ENCODE results near the gene SYCP2.
"Not testable (repeated sequence)": the region's sequence is repeated elsewhere in the genome, so short reads cannot be mapped to it uniquely, and the experiment has no call there.

SYCP2 gene

GRCh38 chr20:59891581-59891980 is 41.9 kb downstream of the SYCP2 start:
- no peak for DNase-seq

DNA sequence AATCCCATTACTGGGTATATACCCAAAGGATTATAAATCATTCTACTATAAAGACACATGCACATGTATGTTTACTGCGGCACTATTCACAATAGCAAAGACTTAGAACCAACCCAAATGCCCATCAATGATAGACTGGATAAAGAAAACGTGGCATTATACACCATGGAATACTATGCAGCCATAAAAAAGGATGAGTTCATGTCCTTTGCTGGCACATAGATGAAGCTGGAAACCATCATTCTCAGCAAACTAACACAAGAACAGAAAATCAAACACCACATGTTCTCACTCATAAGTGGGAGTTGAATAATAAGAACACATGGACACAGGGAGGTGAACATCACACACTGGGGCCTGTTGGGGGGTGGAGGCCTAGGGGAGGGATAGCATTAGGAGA is 43.4 kb downstream of the SYCP2 start:
- not testable (repeated sequence) for DNase-seq

GRCh38 chr20:59888050-59888449 is 45.4 kb downstream of the SYCP2 start:
- no peak for DNase-seq

DNA sequence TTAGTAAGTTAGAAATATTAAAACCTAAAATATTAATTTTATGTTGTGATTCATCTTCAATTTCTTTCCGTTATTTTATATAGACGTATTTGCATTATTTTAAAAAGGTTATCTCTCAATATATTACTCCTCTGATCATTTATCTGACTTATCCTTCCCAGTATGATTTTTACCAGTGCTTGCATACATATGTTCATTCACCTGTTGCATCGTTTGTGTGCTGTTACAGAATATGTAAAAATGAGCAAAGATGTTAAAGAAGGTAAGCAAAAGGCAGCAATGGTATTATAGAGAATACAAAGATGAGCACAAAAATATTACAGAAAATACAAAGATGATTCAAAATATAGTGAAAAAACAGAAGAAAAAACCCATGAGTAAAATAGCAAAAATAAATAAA is 48.9 kb downstream of the SYCP2 start:
- DNase-seq: no peak

DNA sequence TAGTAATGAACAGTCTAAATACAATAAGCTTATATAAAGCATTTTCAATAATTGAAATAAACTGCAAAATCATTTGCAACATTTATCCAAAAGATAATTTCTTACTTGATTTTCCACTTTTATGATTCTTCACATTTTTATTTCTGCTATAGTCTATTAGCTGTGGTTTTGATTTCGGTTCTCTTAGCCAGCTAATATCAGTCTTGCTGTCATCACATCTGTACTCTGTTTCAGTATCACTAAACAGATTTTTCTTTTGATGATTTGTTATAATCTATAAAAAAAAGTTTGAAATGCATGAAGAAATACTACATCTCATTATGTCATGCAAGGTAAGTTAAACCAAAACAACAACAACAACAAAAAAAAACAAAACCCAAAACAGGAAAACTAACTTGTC is 53.2 kb downstream of the SYCP2 start:
- no peak for DNase-seq

DNA sequence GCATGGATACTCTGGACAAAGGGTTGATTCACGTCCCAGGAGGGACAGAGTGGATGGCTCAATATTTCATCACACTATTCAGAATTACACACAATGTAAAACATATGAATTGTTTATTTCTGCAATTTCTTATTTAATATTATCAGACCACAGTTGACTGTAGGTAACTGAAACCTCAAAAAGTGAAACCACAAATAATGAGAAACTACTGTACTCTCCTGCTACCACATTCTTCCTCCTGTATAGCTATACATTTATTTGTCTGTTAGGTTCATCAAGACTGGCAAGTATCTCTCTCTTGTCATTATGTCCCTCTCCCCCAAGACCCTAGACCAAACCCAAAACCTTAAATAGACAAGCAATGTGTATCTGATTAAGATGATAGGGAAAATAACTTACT is 60.0 kb downstream of the SYCP2 start:
- no peak for DNase-seq

DNA sequence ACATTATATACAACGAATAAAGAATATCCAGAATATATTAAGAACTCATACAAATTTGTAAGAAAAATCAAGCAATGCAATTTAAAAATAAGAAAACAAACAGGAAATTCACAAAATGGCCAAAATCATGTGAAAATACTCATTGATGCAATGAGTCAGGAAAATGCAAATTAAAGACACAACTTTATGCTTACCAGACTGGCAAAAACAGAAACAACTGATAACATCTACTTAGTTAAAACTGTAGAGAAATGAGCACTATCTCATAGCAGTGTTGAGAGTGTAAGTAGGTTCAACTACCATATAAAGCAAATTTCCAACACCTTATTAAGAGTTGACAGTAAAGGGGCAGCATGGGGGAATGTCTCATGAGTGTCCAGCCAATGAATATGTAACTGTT is 62.3 kb downstream of the SYCP2 start:
- no peak for DNase-seq

DNA sequence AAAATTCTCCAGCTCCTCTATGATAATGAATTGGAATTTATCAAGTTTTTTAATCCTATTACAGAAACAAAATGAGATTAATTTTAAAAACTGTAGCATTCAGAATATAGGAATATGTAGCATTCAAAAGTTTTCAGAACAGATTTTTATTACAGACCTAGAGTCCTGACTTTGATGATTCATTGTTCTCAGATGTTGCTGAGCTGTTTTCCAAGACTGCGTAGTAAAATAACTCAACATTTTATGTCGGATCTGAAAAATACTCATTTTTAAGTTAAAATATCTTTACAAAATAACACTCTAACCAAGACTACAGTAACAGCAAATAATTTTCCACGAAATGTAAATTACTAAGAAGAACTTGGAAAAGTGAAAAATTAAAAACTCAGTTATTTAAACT is 67.1 kb downstream of the SYCP2 start:
- no peak for DNase-seq

DNA sequence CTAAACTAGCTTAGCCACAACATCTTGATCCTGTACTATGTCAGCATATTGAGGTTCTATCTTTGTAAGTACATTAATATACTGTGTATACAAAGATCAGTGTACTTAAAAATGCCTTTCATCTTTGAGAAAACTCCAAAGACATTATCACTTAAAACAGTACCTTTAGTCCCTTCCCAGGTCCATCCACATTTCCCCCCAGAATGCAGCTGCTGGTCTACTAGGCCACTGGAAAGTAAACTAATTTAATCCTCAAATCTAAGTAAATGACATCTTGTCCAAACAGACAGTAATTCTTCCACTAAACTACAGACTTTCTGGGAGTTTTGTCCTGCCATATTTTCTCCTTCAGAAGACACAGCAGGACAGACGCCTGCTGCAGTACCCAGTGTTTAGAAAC is 68.7 kb downstream of the SYCP2 start:
- DNase-seq: no peak

- DNase-seq: no peak
Measured at GRCh38 chr20:59863058-59863457, 70.4 kb downstream of the SYCP2 start.

GRCh38 chr20:59861401-59861800 is 72.0 kb downstream of the SYCP2 start:
- no peak for DNase-seq

- no peak for DNase-seq
Measured at GRCh38 chr20:59858425-59858824, 75.0 kb downstream of the SYCP2 start.

DNA sequence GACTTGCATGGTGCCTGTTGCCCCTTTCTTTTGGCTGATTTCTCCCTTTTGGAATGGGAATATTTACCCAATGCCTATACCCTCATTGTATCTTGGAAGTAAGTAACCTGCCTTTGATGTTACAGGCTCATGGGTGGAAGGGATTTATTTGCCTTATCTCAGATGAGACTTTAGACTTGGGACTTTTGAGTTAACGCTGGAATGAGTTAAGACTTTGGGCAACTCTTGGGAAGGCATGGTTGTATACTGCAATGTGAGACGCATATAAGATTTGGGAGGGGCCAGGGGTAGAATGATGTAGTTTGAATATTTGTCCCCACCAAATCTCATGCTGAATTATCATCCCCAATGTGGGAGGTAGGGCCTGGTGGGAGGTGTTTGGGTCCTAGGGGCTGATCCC is 75.5 kb downstream of the SYCP2 start:
- DNase-seq: no peak

DNA sequence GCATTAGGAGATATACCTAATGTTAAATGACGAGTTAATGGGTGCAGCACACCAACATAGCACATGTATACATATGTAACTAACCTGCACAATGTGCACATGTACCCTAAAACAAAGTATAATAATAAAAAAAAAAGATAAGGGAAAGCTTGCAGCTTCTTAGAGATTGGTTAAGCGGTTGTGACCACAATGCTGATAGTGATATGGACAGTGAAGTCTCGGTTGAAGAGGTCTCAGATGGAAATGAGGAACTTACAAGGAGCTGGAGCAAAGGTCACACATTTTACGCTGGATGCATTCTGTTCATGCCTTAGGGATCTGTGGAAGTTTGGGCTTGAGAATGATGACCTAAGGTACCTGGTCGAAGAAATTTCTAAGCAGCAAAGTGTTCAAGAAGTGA is 76.5 kb downstream of the SYCP2 start:
- DNase-seq: not testable (repeated sequence)

- not testable (repeated sequence) for DNase-seq
Measured at GRCh38 chr20:59856526-59856925, 76.9 kb downstream of the SYCP2 start.

DNA sequence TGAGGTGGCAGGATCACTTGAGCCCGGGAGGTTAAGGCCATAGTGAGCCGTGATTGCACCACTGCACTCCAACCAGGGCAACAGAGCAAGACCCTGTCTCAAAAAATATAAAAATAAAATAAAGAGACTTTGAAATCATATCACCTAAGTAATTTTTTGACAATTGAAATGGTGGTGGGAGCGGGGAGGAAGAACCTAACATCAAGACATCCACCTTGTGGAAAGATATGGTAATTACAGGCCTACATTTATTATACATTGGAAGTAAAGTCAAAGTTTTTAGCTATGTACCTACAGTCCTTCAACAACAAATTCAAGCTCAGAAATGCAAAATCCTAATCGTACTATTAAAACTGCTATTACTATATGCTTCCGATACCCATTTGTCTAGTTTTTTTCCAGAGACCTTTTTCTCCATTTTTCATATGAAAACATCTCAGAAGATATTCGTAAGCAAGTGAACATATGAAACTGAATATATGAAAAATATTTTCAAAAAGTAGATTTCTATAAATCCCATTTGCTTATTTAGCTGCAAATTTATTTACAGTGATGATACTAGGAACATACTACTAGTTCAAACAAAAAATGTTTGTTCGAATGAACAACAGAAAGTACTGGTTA is 83.3 kb downstream of the SYCP2 start:
- DNase-seq: peak; percentile 78

DNA sequence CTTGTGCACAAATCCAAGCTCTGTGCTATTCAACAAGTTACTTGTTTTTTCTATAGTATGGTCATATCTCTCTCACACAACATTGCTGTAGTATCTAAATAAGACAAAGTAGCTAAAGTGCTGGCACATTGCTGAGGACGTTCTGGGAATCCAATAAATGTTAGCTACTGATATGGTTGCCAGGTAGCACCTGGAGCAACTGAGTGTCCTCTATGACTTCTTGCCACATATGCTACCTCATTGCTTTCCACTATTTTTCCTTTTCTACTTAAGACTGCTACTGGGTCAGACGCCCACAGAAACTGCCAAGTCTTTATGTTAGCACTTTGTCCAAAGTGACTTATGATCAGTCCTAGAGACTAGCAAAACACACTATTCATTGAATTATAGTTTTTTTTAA is 85.3 kb downstream of the SYCP2 start:
- no peak for DNase-seq

DNA sequence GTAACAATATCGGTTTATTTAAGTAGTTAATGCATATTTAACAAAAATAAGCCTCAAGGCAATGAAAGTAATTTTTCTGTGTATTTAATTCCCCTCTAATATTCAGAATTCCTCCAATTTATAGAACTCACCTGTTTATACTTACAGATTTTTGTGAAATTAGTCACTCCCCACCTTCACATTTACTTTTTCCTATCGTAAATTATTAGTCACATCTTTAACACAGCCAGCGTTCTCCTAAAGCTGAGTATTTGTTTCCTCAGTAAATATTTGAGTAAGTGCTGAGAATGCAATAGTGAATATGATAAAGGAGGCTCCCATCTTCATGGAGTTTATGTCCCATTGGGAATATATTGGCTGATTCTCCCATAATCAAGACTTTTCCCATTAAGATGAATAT is 88.0 kb downstream of the SYCP2 start:
- DNase-seq: no peak

- DNase-seq: no peak
Measured at GRCh38 chr20:59839400-59839799, 94.0 kb downstream of the SYCP2 start.

DNA sequence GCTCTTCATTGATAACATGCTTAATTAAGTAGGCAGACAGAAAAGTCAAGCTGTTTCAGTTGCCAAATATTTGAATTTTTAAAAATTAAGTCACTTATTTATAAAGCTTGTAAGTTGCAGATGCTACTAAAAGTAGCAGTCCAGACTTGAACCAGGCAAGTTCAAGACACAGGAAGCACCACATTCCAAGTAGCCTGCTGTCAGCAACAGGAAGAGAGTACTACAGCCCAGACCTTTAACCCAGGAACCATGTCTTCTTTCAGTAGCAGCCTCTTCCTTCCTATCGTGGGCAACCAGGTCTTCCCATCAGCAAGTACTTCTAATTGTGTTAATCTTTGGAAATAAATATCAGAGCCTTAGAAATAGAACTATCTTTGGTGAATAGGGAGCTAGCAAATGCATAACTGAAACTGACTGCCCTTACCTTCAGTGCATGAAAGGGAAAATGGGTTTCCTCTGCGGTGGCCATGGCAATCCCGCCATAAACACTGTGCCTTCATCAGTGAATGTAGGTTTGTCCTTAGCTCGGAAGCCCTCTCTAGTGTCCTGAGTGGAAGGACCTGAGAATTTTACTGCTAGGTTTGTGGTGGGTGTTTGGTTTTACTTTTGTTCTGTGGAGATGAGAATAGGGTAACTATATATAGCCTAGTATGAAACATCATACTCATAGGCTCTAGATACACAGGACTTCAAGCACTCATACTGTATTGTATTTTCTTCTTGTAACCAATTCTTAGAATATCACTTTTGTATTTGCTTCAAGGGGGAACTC is 95.6 kb downstream of the SYCP2 start:
- no peak for DNase-seq

- DNase-seq: peak; percentile 62
Measured at GRCh38 chr20:59836767-59837166, 96.7 kb downstream of the SYCP2 start.

DNA sequence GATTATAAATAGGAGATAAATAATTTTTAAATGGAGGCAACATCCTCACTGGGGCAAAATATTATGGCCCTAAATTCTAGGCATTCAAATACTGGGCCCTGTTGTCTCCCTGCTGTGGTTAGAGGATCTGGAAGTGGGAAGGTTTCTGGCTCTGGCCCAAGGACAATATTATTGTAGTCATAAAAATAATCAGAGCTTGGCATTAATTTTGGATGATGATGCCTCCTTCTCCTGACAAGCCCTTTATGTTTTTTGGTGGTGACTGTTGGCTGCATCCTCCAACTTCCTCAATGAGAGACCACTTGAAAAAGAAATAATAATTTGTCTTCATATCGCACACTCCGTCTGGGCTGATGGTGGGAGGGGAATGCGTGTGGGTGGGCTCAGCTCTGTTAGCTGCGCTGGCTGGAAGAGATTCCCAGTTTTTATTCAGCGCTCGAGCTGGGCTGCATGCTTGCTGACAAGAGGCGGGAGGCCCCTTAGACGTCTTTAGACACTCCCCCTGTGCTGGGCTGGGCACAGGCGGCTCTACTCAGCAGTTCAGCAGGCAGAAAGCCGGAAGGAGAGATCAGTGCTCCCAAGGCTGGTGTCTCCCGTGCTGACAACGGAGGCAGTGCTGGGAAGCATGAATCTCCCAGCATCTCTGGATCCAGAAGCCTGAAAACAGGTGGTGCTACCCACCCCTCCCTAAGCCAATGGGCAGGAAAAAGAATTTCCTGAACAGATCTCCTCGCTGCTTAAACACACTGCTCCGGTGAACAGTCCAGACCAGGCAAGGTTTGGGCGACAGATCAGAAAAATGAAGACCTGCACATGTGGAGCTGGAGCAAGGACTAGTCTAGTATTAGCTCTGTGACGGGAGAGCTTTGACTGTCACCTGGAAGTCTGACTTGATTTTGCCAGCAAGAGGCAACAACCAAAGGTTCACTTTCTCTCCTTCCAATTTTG is 97.7 kb downstream of the SYCP2 start:
- peak; percentile 82 for DNase-seq

- peak; percentile 57 for DNase-seq
Measured at GRCh38 chr20:59835057-59835447, 98.4 kb downstream of the SYCP2 start.

All from NCI-H2029 treated with DMSO at 0.1 percent for 48 hours (cell line).